Subcutaneous abdominal adipose tissue (tissue), 5 donors: ENCODE data around the gene GSTCD.

ENCODE experiments used
- H3K27ac ChIP-seq: one replicate; pipeline ENCODE4 v1.7.0; 2013; ENCODE audit warnings: low read depth, mild to moderate bottlenecking, inconsistent platforms, low read length, moderate library complexity
- H3K27me3 ChIP-seq, 5 donors: one replicate each; pipeline ENCODE4 v1.7.0; 2013; ENCODE audit warnings: low read length in 5 of 5, inconsistent platforms in 1 of 5; ENCODE audit not compliant: control insufficient read depth in 5 of 5, insufficient read depth in 4 of 5
- H3K36me3 ChIP-seq, 5 donors: one replicate each; pipeline ENCODE4 v1.7.0; 2013; ENCODE audit warnings: low read length in 5 of 5; ENCODE audit not compliant: control insufficient read depth in 5 of 5, insufficient read depth in 5 of 5
- H3K4me1 ChIP-seq, 5 donors: one replicate each; pipeline ENCODE4 v1.7.0; 2013; ENCODE audit warnings: low read length in 5 of 5, mild to moderate bottlenecking in 3 of 5, moderate library complexity in 1 of 5; ENCODE audit not compliant: control insufficient read depth in 5 of 5, insufficient read depth in 5 of 5
- H3K4me3 ChIP-seq, 5 donors: one replicate each; pipeline ENCODE4 v1.7.0; 2013; ENCODE audit warnings: low read length in 5 of 5, low read depth in 1 of 5
- H3K9ac ChIP-seq, 5 donors: one replicate each; pipeline ENCODE4 v1.7.0; 2013; ENCODE audit warnings: low read length in 5 of 5, mild to moderate bottlenecking in 4 of 5, moderate library complexity in 3 of 5
- H3K9me3 ChIP-seq, 5 donors: one replicate each; pipeline ENCODE4 v1.7.0; 2013; ENCODE audit warnings: low read length in 5 of 5; ENCODE audit not compliant: control insufficient read depth in 5 of 5
- donor health status: healthy.
- donor health status: healthy.
- donor health status: healthy.
- donor health status: healthy.
- donor health status: healthy.

The GSTCD gene

GRCh38 chr4:105785792-105786191 is 77.2 kb downstream of the GSTCD start:
- Histone ChIP-seq H3K36me3 (no peaks in the 10 kb centered on the region), H3K4me1 (no peaks in the 10 kb centered on the region), H3K4me3 (no peak overlapping the region), H3K27ac (no peak overlapping the region), H3K9ac (no peak overlapping the region), H3K9me3 (no peaks in the 10 kb centered on the region), H3K27me3 (no peaks in the 10 kb centered on the region)

- Histone ChIP-seq H3K27me3 (no peaks in the 10 kb centered on the region), H3K27ac (no peak overlapping the region), H3K4me3 (no peak overlapping the region), H3K36me3 (no peaks in the 10 kb centered on the region), H3K9ac (no peak overlapping the region), H3K9me3 (no peaks in the 10 kb centered on the region), H3K4me1 (no peaks in the 10 kb centered on the region)
These were observed 78.2 kb downstream of the GSTCD start for GRCh38 chr4:105786748-105787147.

GRCh38 chr4:105797225-105797624 is 88.6 kb downstream of the GSTCD start:
- Histone ChIP-seq H3K4me1 (no peaks in the 10 kb centered on the region), H3K9ac (no peak overlapping the region), H3K4me3 (no peak overlapping the region), H3K9me3 (no peaks in the 10 kb centered on the region), H3K36me3 (no peaks in the 10 kb centered on the region), H3K27me3 (no peaks in the 10 kb centered on the region), H3K27ac (no peak overlapping the region)

- Histone ChIP-seq H3K36me3 (no peaks in the 10 kb centered on the region), H3K4me1 (no peaks in the 10 kb centered on the region), H3K9me3 (no peaks in the 10 kb centered on the region), H3K27me3 (no peaks in the 10 kb centered on the region), H3K4me3 (no peak overlapping the region), H3K27ac (no peak overlapping the region), H3K9ac (no peak overlapping the region)
These were observed 97.0 kb downstream of the GSTCD start for GRCh38 chr4:105805501-105806120.

GRCh38 chr4:105807496-105807895 is 98.9 kb downstream of the GSTCD start:
- Histone ChIP-seq H3K27me3 (no peaks in the 10 kb centered on the region), H3K4me1 (no peaks in the 10 kb centered on the region), H3K9me3 (no peaks in the 10 kb centered on the region), H3K4me3 (no peak overlapping the region), H3K36me3 (no peaks in the 10 kb centered on the region), H3K27ac (no peak overlapping the region), H3K9ac (no peak overlapping the region)

- Histone ChIP-seq H3K4me3 (no peak overlapping the region), H3K27ac (no peak overlapping the region), H3K36me3 (no peaks in the 10 kb centered on the region), H3K9me3 (no peaks in the 10 kb centered on the region), H3K9ac (no peak overlapping the region), H3K27me3 (no peaks in the 10 kb centered on the region), H3K4me1 (no peaks in the 10 kb centered on the region)
These were observed 99.6 kb downstream of the GSTCD start for GRCh38 chr4:105808030-105808749.

- Histone ChIP-seq H3K9me3 (no peaks in the 10 kb centered on the region), H3K27me3 (no peaks in the 10 kb centered on the region), H3K36me3 (no peaks in the 10 kb centered on the region), H3K9ac (no peak overlapping the region), H3K27ac (no peak overlapping the region), H3K4me1 (no peaks in the 10 kb centered on the region), H3K4me3 (no peak overlapping the region)
These were observed 100.1 kb downstream of the GSTCD start for GRCh38 chr4:105808750-105809041.

GRCh38 chr4:105815701-105816100 is 107.1 kb downstream of the GSTCD start:
- no peaks in the 10 kb centered on the region for H3K4me1 ChIP-seq

GRCh38 chr4:105822061-105822460 is 113.5 kb downstream of the GSTCD start:
- Histone ChIP-seq H3K9ac (no peak overlapping the region), H3K36me3 (peaks cover 0 to 2% (median 0%) of the 10 kb centered on the region in 5 donors)

More at GRCh38 chr4:105815701-105816100, 107.1 kb downstream of the GSTCD start:
- no peak overlapping the region for H3K9ac ChIP-seq
- no peaks in the 10 kb centered on the region for H3K9me3 ChIP-seq
- H3K36me3 ChIP-seq: no peaks in the 10 kb centered on the region
- H3K27ac ChIP-seq: no peak overlapping the region
- no peaks in the 10 kb centered on the region for H3K27me3 ChIP-seq
- no peak overlapping the region for H3K4me3 ChIP-seq

GRCh38 chr4:105828074-105828473 is 119.5 kb downstream of the GSTCD start:
- H3K4me1 ChIP-seq: no peaks in the 10 kb centered on the region
- no peak overlapping the region for H3K9ac ChIP-seq
- H3K4me3 ChIP-seq: no peak overlapping the region
- no peaks in the 10 kb centered on the region for H3K36me3 ChIP-seq
- H3K27ac ChIP-seq: no peak overlapping the region
- H3K9me3 ChIP-seq: no peaks in the 10 kb centered on the region
- H3K27me3 ChIP-seq: no peaks in the 10 kb centered on the region

More at GRCh38 chr4:105822061-105822460, 113.5 kb downstream of the GSTCD start:
- no peaks in the 10 kb centered on the region for H3K27me3 ChIP-seq
- H3K9me3 ChIP-seq: no peaks in the 10 kb centered on the region
- no peak overlapping the region for H3K27ac ChIP-seq
- H3K4me3 ChIP-seq: no peak overlapping the region
- H3K4me1 ChIP-seq: no peaks in the 10 kb centered on the region
